Muscle layer of duodenum (tissue), 2 donors: ENCODE results near the gene NDC1.
"Not testable (repeated sequence)": the region's sequence is repeated elsewhere in the genome, so short reads cannot be mapped to it uniquely, and the experiment has no call there.

ENCODE experiments used
- H3K27ac ChIP-seq: one replicate; pipeline ENCODE4 v1.7.0; 2013; ENCODE audit warnings: mild to moderate bottlenecking, low read length
- H3K27me3 ChIP-seq: one replicate; pipeline ENCODE4 v1.7.0; 2013; ENCODE audit warnings: low read depth, mild to moderate bottlenecking, control low read depth, low read length
- H3K36me3 ChIP-seq, 2 donors: one replicate each; pipeline ENCODE4 v1.7.0; 2013; ENCODE audit warnings: low read length in 2 of 2, control low read depth in 1 of 2, mild to moderate bottlenecking in 1 of 2; ENCODE audit not compliant: insufficient read depth in 2 of 2, control insufficient read depth in 1 of 2
- H3K4me1 ChIP-seq, 2 donors: one replicate each; pipeline ENCODE4 v1.7.0; 2013; ENCODE audit warnings: low read length in 2 of 2, mild to moderate bottlenecking in 2 of 2, control low read depth in 1 of 2, moderate library complexity in 1 of 2; ENCODE audit not compliant: insufficient read depth in 2 of 2, control insufficient read depth in 1 of 2
- H3K4me3 ChIP-seq, 2 donors: one replicate each; pipeline ENCODE4 v1.7.0; 2013; ENCODE audit warnings: low read length in 2 of 2, low read depth in 1 of 2, mild to moderate bottlenecking in 1 of 2
- H3K9me3 ChIP-seq, 2 donors: one replicate each; pipeline ENCODE4 v1.7.0; 2013; ENCODE audit warnings: low read length in 2 of 2, control low read depth in 1 of 2, mild to moderate bottlenecking in 1 of 2; ENCODE audit not compliant: control insufficient read depth in 1 of 2
- donor health status: healthy.

The NDC1 gene

GRCh38 chr1:53837924-53838653 lies at the start of gene NDC1:
Gene NDC1 (minus strand): TSS chr1:53838296. CDS start chr1:53838261, 35 bp downstream.
- Histone ChIP-seq H3K9me3 (peaks cover 0 to 2% of the 10 kb centered on the region in 2 donors), H3K4me3 (peak within 1 kb of the TSS; percentile 88 to 99), H3K36me3 (no peaks in the 10 kb centered on the region), H3K4me1 (no peaks in the 10 kb centered on the region), H3K27me3 (no peaks in the 10 kb centered on the region), H3K27ac (peak within 1 kb of the TSS; percentile 92)

- H3K27ac ChIP-seq, H3K4me1 ChIP-seq, H3K4me3 ChIP-seq, H3K27me3 ChIP-seq, H3K9me3 ChIP-seq: not testable (repeated sequence)
- peaks cover 23 to 27% of the 10 kb centered on the region in 2 donors for H3K36me3 ChIP-seq
Observed at GRCh38 chr1:53883600-53883999, 45.5 kb upstream of the NDC1 start.

- not testable (repeated sequence) for H3K4me3 ChIP-seq, H3K27ac ChIP-seq, H3K9me3 ChIP-seq, H3K27me3 ChIP-seq, H3K4me1 ChIP-seq
- peaks cover 35 to 38% of the 10 kb centered on the region in 2 donors for H3K36me3 ChIP-seq
Observed at GRCh38 chr1:53881853-53882252, 43.8 kb upstream of the NDC1 start.

- Histone ChIP-seq H3K27me3 (no peaks in the 10 kb centered on the region), H3K36me3 (peaks cover 26 to 44% of the 10 kb centered on the region in 2 donors), H3K4me1 (no peaks in the 10 kb centered on the region)
Observed at GRCh38 chr1:53878492-53879105, 40.5 kb upstream of the NDC1 start.

GRCh38 chr1:53875150-53875549 lies 37.1 kb upstream of the NDC1 start:
- peaks cover 26 to 55% of the 10 kb centered on the region in 2 donors for H3K36me3 ChIP-seq
- H3K27ac ChIP-seq, H3K4me1 ChIP-seq, H3K27me3 ChIP-seq, H3K4me3 ChIP-seq, H3K9me3 ChIP-seq: not testable (repeated sequence)

More at GRCh38 chr1:53878492-53879105, 40.5 kb upstream of the NDC1 start:
- H3K9me3 ChIP-seq = no peaks in the 10 kb centered on the region
- H3K27ac ChIP-seq = no peak overlapping the region
- no peak overlapping the region for H3K4me3 ChIP-seq

GRCh38 chr1:53871773-53872484 lies 33.8 kb upstream of the NDC1 start:
- no peaks in the 10 kb centered on the region for H3K27me3 ChIP-seq
- H3K4me3 ChIP-seq = no peak overlapping the region
- no peaks in the 10 kb centered on the region for H3K9me3 ChIP-seq
- no peaks in the 10 kb centered on the region for H3K4me1 ChIP-seq
- no peak overlapping the region for H3K27ac ChIP-seq
- peaks cover 9 to 48% of the 10 kb centered on the region in 2 donors for H3K36me3 ChIP-seq

- no peaks in the 10 kb centered on the region for H3K27me3 ChIP-seq
- no peak overlapping the region for H3K4me3 ChIP-seq
- peaks cover 15 to 50% of the 10 kb centered on the region in 2 donors for H3K36me3 ChIP-seq
Observed at GRCh38 chr1:53871221-53871620, 33.1 kb upstream of the NDC1 start.

GRCh38 chr1:53869454-53870117 lies 31.5 kb upstream of the NDC1 start:
- peaks cover 15 to 56% of the 10 kb centered on the region in 2 donors for H3K36me3 ChIP-seq

More at GRCh38 chr1:53871221-53871620, 33.1 kb upstream of the NDC1 start:
- Histone ChIP-seq H3K4me1 (no peaks in the 10 kb centered on the region), H3K9me3 (no peaks in the 10 kb centered on the region), H3K27ac (no peak overlapping the region)

GRCh38 chr1:53868565-53868964 lies 30.5 kb upstream of the NDC1 start:
- no peaks in the 10 kb centered on the region for H3K9me3 ChIP-seq
- H3K27ac ChIP-seq = no peak overlapping the region
- no peak overlapping the region for H3K4me3 ChIP-seq
- no peaks in the 10 kb centered on the region for H3K27me3 ChIP-seq
- peaks cover 15 to 51% of the 10 kb centered on the region in 2 donors for H3K36me3 ChIP-seq
- no peaks in the 10 kb centered on the region for H3K4me1 ChIP-seq

More at GRCh38 chr1:53869454-53870117, 31.5 kb upstream of the NDC1 start:
- no peaks in the 10 kb centered on the region for H3K27me3 ChIP-seq
- no peaks in the 10 kb centered on the region for H3K9me3 ChIP-seq
- no peaks in the 10 kb centered on the region for H3K4me1 ChIP-seq
- no peak overlapping the region for H3K4me3 ChIP-seq
- H3K27ac ChIP-seq = no peak overlapping the region

- Histone ChIP-seq H3K27me3 (no peaks in the 10 kb centered on the region), H3K27ac (no peak overlapping the region), H3K9me3 (no peaks in the 10 kb centered on the region), H3K4me3 (no peak overlapping the region), H3K4me1 (no peaks in the 10 kb centered on the region), H3K36me3 (peaks cover 28 to 49% of the 10 kb centered on the region in 2 donors)
Observed at GRCh38 chr1:53862507-53862906, 24.4 kb upstream of the NDC1 start.

- peaks cover 32 to 56% of the 10 kb centered on the region in 2 donors for H3K36me3 ChIP-seq
- H3K27ac ChIP-seq = no peak overlapping the region
- no peak overlapping the region for H3K4me3 ChIP-seq
- no peaks in the 10 kb centered on the region for H3K4me1 ChIP-seq
- H3K27me3 ChIP-seq = no peaks in the 10 kb centered on the region
- no peaks in the 10 kb centered on the region for H3K9me3 ChIP-seq
Observed at GRCh38 chr1:53860967-53861411, 22.9 kb upstream of the NDC1 start.
